ENCODE results near the gene LARP4B. TPM values are rescaled to one million over a fixed set of nuclear protein-coding genes. Genes with fewer than 3 reads are reported as not detected.

The LARP4B gene
- total and polyA plus RNA-seq, 2 of the 13 experiments (the other 11 are each of a cell fraction or from before 2014, with no cell fraction given) = 19.5 to 30.2 TPM

DNA sequence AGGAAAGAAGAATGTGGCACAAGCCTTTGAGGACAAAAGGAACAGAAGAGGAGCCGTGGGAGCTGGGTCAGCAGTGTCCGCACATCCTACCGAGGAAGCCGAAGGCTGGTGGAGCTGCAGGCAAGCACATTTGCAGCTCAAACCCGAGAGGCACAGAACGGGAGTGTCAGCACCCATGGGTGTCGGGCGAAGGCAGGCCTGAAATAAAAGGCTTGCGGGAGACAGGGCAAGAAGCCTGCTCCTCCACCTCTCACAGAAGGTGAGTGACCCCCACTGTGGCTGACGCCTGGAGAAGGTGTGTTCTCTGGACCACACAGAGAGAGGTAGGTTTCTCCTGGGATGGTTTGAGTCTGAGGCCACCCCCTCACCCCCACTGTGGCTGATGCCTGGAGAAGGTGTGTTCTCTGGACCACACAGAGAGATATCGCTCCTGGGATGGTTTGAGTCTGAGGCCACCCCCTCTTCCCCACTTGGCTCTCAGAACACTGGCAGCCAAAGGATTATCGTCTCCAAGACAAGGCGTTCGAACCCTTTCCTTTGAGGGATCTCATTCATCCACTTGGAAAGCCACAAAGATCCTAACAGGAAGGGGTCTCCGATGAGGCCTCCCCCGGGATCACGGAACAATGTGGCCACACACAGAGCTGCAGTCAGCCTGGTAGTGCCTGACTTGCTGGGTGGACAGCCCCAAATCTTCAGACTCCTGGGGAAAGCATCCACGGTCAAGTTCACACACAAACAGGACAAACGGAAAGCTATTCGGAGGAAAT is 35.1 kb upstream of the LARP4B start:
- H3K9ac ChIP-seq (ENCODE audit: insufficient read depth, low read depth, low read length) = no peak overlapping the region
- peaks cover 68% of the 10 kb centered on the region for H3K4me1 ChIP-seq (ENCODE audit: insufficient read depth, low read length)
- no peak for DNase-seq (ENCODE audit: low spot score)
- H3K4me2 ChIP-seq (ENCODE audit: low read depth, low read length) = no peak overlapping the region
- H3K27ac ChIP-seq (ENCODE audit: extremely low read length, insufficient read depth, low read length) = no peak overlapping the region
- ATAC-seq = no peak
- ChIA-PET CTCF (ENCODE audit: low intra/inter-chr PET ratio, low total read pairs) (no interaction called here), POLR2A (no interaction called here)
- H3K27me3 ChIP-seq (ENCODE audit: control insufficient read depth in 1 of 2, insufficient read depth in 2 of 2, low read length in 2 of 2) = peaks cover 1 to 44% of the 10 kb centered on the region in 2 experiments; a peak in 4 of 5 replicates
- no peaks in the 10 kb centered on the region for H4K20me1 ChIP-seq (ENCODE audit: insufficient read depth, low read length)
- intact Hi-C loops (cut with micrococcal nuclease; ENCODE audit: unreplicated experiment) = no loop called here
- 58% methylated on average over 15 of the region's 20 CpGs for WGBS (ENCODE audit: low lambda C conversion rate)
- BruUV-seq (replicated peaks) = no TSS peak
- FAIRE-seq = no peak
- no peak overlapping the region for H2AFZ ChIP-seq (ENCODE audit: low read length)
- no peak overlapping the region for H3K4me3 ChIP-seq (replicated peaks in 1 of 3; ENCODE audit: insufficient read depth in 1 of 3, low read depth in 2 of 3, low read length in 3 of 3)
- in situ Hi-C loops (cut with HindIII; ENCODE audit: extremely low pct_ligation_motif_present, low pct_unique_long_range_greater_than_20kb) = no loop called here
- no peaks in the 10 kb centered on the region for H3K9me3 ChIP-seq (ENCODE audit: low read length)
- no peaks in the 10 kb centered on the region for H3K36me3 ChIP-seq (replicated peaks in 1 of 2; ENCODE audit: control insufficient read depth in 1 of 2, insufficient read depth in 2 of 2, low read length in 2 of 2)
- TF ChIP-seq ZNF572 (CRISPR knock-in tag; IDR thresholded peaks at IDR 0.05) = no peak
- no peak for TF ChIP-seq NR2F1 (CRISPR knock-in tag; IDR thresholded peaks at IDR 0.05)
- TF ChIP-seq HOXA3 (CRISPR knock-in tag; IDR thresholded peaks at IDR 0.05) = no peak
- no peak for TF ChIP-seq ZNF562 (CRISPR knock-in tag; IDR thresholded peaks at IDR 0.05; ENCODE audit: borderline replicate concordance)
- TF ChIP-seq, protein P1, sequence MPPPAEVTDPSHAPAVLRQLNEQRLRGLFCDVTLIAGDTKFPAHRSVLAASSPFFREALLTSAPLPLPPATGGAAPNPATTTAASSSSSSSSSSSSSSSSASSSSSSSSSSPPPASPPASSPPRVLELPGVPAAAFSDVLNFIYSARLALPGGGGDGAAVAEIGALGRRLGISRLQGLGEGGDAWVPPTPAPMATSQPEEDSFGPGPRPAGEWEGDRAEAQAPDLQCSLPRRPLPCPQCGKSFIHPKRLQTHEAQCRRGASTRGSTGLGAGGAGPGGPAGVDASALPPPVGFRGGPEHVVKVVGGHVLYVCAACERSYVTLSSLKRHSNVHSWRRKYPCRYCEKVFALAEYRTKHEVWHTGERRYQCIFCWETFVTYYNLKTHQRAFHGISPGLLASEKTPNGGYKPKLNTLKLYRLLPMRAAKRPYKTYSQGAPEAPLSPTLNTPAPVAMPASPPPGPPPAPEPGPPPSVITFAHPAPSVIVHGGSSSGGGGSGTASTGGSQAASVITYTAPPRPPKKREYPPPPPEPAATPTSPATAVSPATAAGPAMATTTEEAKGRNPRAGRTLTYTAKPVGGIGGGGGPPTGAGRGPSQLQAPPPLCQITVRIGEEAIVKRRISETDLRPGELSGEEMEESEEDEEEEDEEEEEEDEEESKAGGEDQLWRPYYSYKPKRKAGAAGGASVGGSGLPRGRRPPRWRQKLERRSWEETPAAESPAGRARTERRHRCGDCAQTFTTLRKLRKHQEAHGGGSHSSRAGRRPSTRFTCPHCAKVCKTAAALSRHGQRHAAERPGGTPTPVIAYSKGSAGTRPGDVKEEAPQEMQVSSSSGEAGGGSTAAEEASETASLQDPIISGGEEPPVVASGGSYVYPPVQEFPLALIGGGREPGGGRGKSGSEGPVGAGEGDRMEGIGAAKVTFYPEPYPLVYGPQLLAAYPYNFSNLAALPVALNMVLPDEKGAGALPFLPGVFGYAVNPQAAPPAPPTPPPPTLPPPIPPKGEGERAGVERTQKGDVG (CRISPR knock-in tag; IDR thresholded peaks at IDR 0.05; ENCODE audit: borderline replicate concordance) = no peak
- no peak for TF ChIP-seq RARG (CRISPR knock-in tag; IDR thresholded peaks at IDR 0.05; ENCODE audit: low read depth)
- no peak for TF ChIP-seq RXRA (CRISPR knock-in tag; IDR thresholded peaks at IDR 0.05)
- no peak for TF ChIP-seq MEF2D (CRISPR knock-in tag; IDR thresholded peaks at IDR 0.05)
- no peak for TF ChIP-seq RFX5 (IDR thresholded peaks at IDR 0.05; ENCODE audit: low read depth, low read length)
- TF ChIP-seq, protein P2, sequence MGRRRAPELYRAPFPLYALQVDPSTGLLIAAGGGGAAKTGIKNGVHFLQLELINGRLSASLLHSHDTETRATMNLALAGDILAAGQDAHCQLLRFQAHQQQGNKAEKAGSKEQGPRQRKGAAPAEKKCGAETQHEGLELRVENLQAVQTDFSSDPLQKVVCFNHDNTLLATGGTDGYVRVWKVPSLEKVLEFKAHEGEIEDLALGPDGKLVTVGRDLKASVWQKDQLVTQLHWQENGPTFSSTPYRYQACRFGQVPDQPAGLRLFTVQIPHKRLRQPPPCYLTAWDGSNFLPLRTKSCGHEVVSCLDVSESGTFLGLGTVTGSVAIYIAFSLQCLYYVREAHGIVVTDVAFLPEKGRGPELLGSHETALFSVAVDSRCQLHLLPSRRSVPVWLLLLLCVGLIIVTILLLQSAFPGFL (CRISPR knock-in tag; IDR thresholded peaks at IDR 0.05) = no peak
- no peak for TF ChIP-seq MXD4 (CRISPR knock-in tag; IDR thresholded peaks at IDR 0.05)
- TF ChIP-seq YEATS2 (CRISPR knock-in tag; IDR thresholded peaks at IDR 0.05; ENCODE audit: borderline replicate concordance) = no peak
- no peaks in the 10 kb centered on the region for H3K79me2 ChIP-seq (ENCODE audit: insufficient read depth, low read length)
